ENCODE measurements around the gene CDKN1B.

DNA sequence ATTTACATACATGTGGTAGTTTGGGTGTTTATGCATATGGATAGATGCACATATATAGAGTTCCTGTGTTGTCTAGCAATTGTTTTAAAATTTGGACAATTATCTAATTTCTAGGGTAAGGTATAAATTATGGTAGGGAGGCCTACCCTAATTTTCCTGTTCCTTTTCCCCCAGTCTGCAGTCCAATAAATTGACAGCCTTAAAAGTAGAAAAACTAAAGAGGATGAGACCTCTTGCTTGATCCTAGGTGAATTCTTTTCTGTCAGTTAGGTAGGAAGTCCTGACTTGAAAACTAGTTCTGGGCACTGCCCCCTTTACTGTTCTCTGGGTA, 2.1 kb upstream of the CDKN1B start:
- TF ChIP-seq CTCF (tag by site-specific recombination; IDR thresholded peaks at IDR 0.05) = no peak
- TF ChIP-seq ZNF561 (tag by site-specific recombination; IDR thresholded peaks at IDR 0.05; ENCODE audit: borderline replicate concordance) = no peak
- no peak for TF ChIP-seq ZEB2 (tag by site-specific recombination; IDR thresholded peaks at IDR 0.05)
- no peak for TF ChIP-seq ZNF18 (tag by site-specific recombination; IDR thresholded peaks at IDR 0.05)
- no peak for TF ChIP-seq ZBTB21 (tag by site-specific recombination; IDR thresholded peaks at IDR 0.05)
- TF ChIP-seq ZNF239 (tag by site-specific recombination; IDR thresholded peaks at IDR 0.05) = no peak
- TF ChIP-seq ZBTB8A (tag by site-specific recombination; IDR thresholded peaks at IDR 0.05) = no peak
- no peak for TF ChIP-seq ZNF544 (tag by site-specific recombination; IDR thresholded peaks at IDR 0.05)
- TF ChIP-seq, protein P1, sequence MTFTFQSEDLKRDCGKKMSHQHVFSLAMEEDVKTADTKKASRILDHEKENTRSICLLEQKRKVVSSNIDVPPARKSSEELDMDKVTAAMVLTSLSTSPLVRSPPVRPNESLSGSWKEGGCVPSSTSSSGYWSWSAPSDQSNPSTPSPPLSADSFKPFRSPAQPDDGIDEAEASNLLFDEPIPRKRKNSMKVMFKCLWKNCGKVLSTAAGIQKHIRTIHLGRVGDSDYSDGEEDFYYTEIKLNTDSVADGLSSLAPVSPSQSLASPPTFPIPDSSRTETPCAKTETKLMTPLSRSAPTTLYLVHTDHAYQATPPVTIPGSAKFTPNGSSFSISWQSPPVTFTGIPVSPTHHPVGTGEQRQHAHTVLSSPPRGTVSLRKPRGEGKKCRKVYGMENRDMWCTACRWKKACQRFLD (tag by site-specific recombination; IDR thresholded peaks at IDR 0.05) = no peak
- TF ChIP-seq ZNF791 (tag by site-specific recombination; IDR thresholded peaks at IDR 0.05) = no peak
- TF ChIP-seq ZNF221 (tag by site-specific recombination; IDR thresholded peaks at IDR 0.05; ENCODE audit: borderline replicate concordance) = no peak

Measured in HEK293 (cell line).